ENCODE measurements around the gene ZNF786.
A peak's percentile ranks its signal among the peaks of the same experiment; 100 is the strongest.
"Not testable (repeated sequence)": the region's sequence is repeated elsewhere in the genome, so short reads cannot be mapped to it uniquely, and the experiment has no call there.

The ZNF786 gene

DNA sequence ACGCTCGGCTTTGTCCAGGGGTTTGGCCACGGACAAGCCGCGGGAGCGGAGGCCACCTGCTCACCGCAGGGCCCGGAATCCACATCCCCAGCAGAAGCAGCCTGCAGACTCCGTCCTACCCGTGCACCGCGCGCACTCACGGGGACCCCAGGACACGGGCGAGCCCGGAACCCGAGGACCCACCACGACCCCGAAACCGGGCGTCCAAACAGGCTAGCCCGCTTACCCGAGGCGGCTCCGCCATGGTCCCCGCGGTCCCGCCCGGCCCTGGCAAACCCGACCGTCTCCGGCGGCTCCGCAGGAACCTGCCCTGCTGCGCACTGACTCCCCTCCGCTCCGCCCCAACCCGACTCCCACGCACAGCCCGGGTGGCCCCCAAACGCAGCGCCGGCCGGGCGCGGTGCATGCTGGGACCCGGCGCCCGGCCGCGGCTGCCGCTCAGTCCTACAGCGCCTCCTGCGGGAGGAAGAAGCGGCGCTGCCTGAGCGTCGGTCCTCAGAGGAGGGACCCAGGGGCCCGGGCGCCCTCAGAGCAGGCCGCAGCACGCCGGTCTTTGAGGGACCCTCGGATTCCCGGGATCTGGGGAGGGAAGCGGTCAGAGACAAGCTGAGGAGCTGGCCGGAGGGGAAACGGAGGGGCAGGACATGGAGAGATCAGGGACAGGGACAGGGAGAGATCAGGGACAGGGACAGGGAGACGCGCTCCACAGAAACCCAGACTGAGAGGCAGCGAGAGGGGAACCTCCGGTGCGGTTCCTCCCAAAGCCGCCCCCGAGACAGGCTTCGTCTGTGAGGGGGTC lies at the start of gene ZNF786:
TSS of gene ZNF786 (minus strand) at position 322 of the 799 bp plus-strand sequence. CDS start at position 244, 78 bp downstream.
- peak; percentile 90 for DNase-seq

DNA sequence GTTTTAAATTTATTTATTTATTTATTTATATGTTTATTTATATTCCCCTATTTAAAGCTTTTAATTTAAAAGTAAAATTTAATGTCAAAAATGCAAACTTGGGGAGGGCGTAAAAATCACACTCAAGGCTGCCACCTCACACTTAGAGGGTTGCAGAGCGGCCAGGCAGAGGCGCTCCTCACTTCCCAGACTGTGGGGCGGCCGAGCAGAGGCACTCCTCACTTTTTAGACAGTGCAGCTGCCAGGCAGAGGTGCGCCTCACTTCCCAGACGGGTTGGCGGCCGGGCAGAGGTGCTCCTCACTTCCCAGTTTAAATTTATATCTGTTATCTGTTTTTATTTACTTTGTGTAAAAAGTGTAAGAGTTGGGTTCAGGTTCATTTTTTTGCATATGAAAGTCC lies 45.6 kb upstream of the ZNF786 start:
- no peak for DNase-seq

DNA sequence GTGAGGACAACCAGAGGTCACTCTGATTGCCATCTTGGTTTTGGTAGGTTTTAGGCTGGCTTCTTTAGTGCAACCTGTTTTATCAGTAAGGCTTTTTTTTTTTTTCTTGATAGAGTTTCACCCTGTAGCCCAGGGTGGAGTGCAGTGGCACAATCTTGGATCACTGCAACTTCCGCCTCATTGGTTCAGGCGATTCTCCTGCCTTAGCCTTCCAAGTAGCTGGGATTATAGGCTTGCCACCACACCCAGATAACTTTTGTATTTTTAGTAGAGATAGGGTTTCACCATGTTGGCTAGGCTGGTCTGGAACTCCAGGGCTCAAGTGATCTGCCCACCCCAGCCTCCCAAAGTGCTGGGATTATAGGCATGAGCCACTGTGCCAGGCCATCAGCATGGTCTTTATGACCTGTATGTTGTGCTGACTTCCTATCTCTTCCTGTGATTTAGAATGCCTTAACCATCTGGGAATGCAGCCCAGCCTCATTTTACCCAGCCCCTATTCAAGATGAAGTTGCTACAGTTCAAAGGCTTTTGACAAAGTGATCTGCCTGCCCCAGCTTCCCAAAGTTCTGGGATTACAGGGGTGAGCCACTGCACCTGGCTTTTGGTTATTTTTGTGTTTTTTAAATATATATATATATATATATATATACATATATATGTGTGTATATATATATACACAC lies 42.7 kb upstream of the ZNF786 start:
- no peak for DNase-seq

- DNase-seq = no peak
Measured at GRCh38 chr7:149130572-149131198, 40.2 kb upstream of the ZNF786 start.

- DNase-seq = no peak
Measured at GRCh38 chr7:149126662-149127266, 36.2 kb upstream of the ZNF786 start.

GRCh38 chr7:149125863-149126661 lies 35.5 kb upstream of the ZNF786 start, which contains the start of gene ZNF425:
ZNF425 (minus strand) TSS chr7:149126324; CDS start chr7:149126213, 111 bp downstream.
- DNase-seq = peak; percentile 91

DNA sequence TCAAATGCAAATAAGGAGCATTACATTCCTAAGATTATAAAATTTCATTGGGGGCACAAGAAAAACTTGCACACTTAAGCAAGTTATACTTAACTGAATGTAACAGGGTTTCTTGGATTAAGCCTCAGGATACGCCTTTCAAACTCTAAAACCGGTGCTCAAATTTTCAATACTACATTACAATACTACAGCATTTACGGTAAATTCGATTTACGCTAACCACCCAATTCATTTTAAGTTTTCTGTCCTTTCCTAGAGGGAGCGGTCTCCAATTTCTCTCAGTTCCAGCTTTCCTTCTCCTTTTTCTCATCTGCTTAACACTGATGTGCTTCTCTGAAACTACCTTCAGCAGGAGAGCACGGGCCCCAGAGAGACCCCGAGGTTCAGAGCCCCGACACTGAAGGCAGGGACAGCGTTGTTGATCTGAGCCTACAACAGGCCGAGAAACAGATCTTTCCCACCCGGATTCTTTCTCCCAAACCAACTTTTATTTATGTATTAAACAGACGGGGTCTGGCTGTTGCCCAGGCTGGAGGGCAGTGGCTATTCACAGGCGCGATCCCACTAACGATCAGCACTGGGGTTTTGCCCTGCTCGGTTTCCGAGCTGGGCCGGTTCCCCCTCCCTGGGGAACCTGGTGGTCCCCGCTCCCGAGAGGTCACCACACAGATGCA lies 34.8 kb upstream of the ZNF786 start:
- DNase-seq = no peak

DNA sequence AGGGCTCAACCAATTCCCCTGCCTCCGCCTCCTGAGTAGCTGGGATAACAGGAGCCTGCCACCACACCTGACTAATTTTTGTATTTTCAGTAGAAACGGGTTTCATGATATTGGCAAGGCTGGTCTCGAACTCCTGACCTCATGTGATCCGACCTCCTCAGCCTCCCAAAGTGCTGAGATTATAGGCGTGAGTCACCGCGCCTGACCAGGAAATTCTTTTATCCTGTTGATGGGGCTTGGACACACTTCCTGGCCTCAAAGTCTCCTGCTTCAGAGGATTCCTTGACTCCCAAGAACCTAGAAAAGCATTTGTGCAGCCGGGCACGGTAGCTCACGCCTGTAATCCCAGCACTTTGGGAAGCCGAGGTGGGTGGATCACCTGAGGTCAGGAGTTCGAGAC lies 19.5 kb upstream of the ZNF786 start:
- DNase-seq = no peak

DNA sequence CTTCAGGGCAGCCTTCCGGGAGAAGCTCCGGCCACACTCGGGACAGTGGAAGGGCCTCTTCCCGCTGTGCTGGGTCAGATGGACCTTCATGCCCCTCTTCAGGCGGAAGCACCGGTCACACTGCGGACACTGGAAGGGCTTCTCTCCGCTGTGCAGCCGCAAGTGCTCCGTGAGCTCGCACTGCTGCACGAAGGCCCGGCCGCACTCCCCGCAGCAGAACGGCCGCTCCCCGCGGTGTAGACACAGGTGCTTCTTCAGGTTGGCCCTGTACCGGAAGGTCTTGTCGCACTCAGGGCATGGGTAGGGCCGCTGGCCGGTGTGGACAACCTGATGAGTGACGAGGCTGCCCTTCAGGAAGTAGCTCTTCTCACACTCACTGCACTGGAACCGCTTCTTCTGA lies 14.2 kb upstream of the ZNF786 start:
- DNase-seq = no peak

DNA sequence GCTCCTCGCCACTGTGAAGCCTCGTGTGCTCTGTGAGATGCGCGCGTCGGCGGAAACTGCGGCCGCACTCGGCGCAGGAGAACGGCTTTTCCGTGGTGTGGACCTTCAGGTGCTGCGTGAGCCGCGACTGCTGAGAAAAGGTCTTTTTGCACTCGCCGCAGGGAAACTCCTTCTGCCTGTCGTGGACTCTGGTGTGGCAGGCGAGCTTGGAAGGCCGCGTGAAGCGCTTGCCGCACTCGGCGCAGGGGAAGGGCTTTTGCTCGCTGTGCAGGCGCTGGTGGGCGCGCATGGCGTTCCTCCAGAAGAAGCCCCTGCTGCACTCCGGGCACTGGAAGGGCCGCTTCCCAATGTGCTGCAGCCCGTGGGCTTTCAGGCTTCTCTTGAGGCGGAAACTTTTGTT lies 13.7 kb upstream of the ZNF786 start:
- no peak for DNase-seq

GRCh38 chr7:149103424-149103823 lies 12.9 kb upstream of the ZNF786 start:
- DNase-seq = no peak

- no peak for DNase-seq
Measured at GRCh38 chr7:149102666-149103065, 12.1 kb upstream of the ZNF786 start.

- DNase-seq = no peak
Measured at GRCh38 chr7:149100821-149101220, 10.3 kb upstream of the ZNF786 start.

DNA sequence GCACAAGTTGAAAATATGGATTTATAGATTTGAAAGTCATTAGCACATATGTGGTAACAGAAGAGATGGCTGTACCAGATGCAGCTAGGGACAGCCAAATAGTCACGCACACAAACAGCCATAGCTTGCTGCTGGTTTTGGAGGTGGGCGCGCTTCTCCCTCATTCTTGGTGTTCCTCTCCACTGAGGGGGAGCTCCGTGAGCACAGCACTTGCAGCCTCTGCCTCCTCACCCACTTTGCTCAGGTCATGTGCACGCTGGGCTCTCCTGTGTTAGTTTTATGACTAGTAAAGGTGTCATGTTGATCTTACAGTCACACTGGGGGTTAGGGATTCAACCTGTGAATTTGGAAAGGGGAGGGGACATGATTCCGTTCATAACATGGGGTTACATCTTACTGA lies 8.5 kb upstream of the ZNF786 start:
- DNase-seq = no peak

- DNase-seq = peak; percentile 27
Measured at GRCh38 chr7:149097088-149097487, 6.6 kb upstream of the ZNF786 start.

- no peak for DNase-seq
Measured at GRCh38 chr7:149093228-149093627, 2.7 kb upstream of the ZNF786 start.

DNA sequence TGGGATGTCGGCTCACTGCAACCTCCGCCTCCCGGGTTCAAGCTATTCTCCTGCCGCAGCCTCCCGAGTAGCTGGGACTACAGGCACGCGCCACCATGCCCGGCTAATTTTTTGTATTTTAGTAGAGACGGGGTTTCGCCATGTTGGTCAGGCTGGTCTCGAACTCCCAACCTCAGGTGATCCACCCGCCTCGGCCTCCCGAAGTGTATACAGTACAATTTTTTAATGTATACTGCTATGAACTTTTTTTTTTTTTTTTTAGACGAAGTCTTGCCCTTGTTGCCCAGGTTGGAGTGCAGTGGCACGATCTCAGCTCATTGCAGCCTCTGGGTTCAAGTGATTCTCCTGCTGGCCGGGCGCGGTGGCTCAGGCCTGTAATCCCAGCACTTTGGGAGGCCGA lies 1.7 kb upstream of the ZNF786 start:
- DNase-seq = not testable (repeated sequence)

DNA sequence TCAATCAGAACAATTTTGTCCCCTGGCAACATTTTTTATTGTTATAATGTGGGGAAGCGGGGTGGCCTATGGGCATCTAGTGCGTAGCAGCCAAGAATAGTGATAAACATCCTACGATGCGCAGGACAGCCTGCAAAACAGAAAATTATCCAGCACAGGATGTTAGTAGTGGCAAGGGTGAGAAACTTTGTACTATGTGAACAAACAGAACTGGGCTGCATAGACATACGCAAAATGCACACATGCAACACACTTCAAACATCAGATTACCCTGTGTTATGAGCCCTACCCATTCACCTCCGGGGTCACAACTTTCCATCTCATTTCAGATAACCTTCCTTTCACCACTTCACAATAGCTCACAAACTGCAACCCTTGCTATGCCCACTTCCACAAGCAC lies 3.1 kb downstream of the ZNF786 start:
- DNase-seq = no peak

DNA sequence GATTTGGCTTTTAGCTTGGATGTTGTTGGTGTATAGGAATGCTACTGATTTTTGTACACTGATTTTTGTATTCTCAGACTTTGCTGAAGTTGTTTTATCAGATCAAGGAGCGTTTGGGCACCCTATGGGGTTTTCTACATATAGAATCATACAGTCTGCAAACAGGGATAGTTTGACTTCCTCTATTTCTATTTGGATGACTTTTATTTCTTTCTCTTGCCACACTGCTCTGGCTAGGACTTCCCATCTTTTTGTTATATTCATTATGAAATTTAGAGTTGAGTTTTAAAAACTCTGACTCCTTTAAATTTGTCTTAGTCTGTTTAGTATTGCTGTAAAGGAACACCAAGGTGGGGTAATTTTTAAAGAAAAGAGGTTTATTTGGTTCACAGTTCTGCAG lies 4.7 kb downstream of the ZNF786 start:
- no peak for DNase-seq

DNA sequence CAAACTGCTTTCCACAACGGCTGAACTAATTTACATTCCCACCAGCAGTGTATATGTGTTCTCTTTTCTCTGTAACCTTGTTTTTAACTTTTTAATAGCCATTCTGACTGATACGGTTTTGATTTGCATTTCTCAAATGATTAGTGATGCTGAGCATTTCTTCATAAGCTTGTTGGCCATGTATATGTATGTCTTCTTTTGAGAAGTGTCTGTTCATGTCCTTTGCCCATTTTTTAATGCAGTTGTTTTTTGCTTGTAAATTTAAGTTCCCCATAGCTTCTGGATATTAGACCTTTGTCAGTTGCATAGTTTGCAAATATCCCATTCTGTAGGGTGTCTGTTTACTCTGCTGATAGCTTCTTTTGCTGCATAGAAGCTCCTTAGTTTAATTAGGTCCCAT lies 6.1 kb downstream of the ZNF786 start:
- DNase-seq = no peak

- no peak for DNase-seq
Measured at GRCh38 chr7:149081914-149082313, 8.6 kb downstream of the ZNF786 start.

- DNase-seq = no peak
Measured at GRCh38 chr7:149077594-149077993, 12.9 kb downstream of the ZNF786 start.
